Activated naive CD8-positive, alpha-beta T cell treated with anti-CD3 and anti-CD28 coated beads, Interleukin-2, amount 50 U/mL, for 16 hours (primary cell): ENCODE results near the gene SLC45A1.

Experiments used
- DNase-seq: peaks from one replicate; pipeline ENCODE4 v3.0.0-alpha.2; 2020; ENCODE audit warnings: low read depth, low spot score

Gene SLC45A1

GRCh38 chr1:8384577-8384976 is 66.7 kb downstream of the SLC45A1 start:
- DNase-seq, result no peak

GRCh38 chr1:8386247-8386646 is 68.3 kb downstream of the SLC45A1 start:
- DNase-seq, result no peak

- no peak for DNase-seq
Measured at GRCh38 chr1:8388732-8389562, 71.0 kb downstream of the SLC45A1 start.

- no peak for DNase-seq
Measured at GRCh38 chr1:8389958-8390535, 72.1 kb downstream of the SLC45A1 start.

- no peak for DNase-seq
Measured at GRCh38 chr1:8390707-8391106, 72.8 kb downstream of the SLC45A1 start.

- no peak for DNase-seq
Measured at GRCh38 chr1:8392522-8392921, 74.6 kb downstream of the SLC45A1 start.
